ENCODE results near the gene PRKAB2. TPM values are rescaled to one million over a fixed set of nuclear protein-coding genes. Genes with fewer than 3 reads are reported as not detected.
"Not testable (repeated sequence)": the region's sequence is repeated elsewhere in the genome, so short reads cannot be mapped to it uniquely, and the experiment has no call there.

Gene PRKAB2
- total RNA-seq, 2 donors from 2014 or later, result 13.4 to 22.6 TPM

GRCh38 chr1:147201786-147202185 is 29.5 kb upstream of the PRKAB2 start:
- Histone ChIP-seq H3K4me3 (no peak overlapping the region), H3K4me1 (no peaks in the 10 kb centered on the region), H3K27ac (no peak overlapping the region), H3K36me3 (no peaks in the 10 kb centered on the region), H3K27me3 (no peaks in the 10 kb centered on the region), H3K9me3 (no peaks in the 10 kb centered on the region)
- no peak for DNase-seq (ENCODE audit: low spot score)
- no peak for TF ChIP-seq CTCF (IDR thresholded peaks at IDR 0.05)

GRCh38 chr1:147201276-147201675 is 29.0 kb upstream of the PRKAB2 start:
- TF ChIP-seq CTCF (IDR thresholded peaks at IDR 0.05), result no peak
- Histone ChIP-seq H3K27me3 (no peaks in the 10 kb centered on the region), H3K4me1 (no peaks in the 10 kb centered on the region), H3K36me3 (no peaks in the 10 kb centered on the region), H3K27ac (no peak overlapping the region), H3K4me3 (no peak overlapping the region), H3K9me3 (no peaks in the 10 kb centered on the region)
- no peak for DNase-seq (ENCODE audit: low spot score)

- not testable (repeated sequence) for H3K27me3 ChIP-seq; H3K27ac ChIP-seq; H3K36me3 ChIP-seq; H3K9me3 ChIP-seq; H3K4me3 ChIP-seq; H3K4me1 ChIP-seq; DNase-seq (ENCODE audit: low spot score)
These were observed 25.1 kb upstream of the PRKAB2 start for GRCh38 chr1:147197324-147197723.

GRCh38 chr1:147189514-147189913 is 17.2 kb upstream of the PRKAB2 start:
- Histone ChIP-seq H3K27ac (no peak overlapping the region), H3K27me3 (no peaks in the 10 kb centered on the region), H3K4me3 (no peak overlapping the region), H3K4me1 (no peaks in the 10 kb centered on the region), H3K9me3 (no peaks in the 10 kb centered on the region), H3K36me3 (no peaks in the 10 kb centered on the region)
- no peak for TF ChIP-seq CTCF (IDR thresholded peaks at IDR 0.05)
- DNase-seq (ENCODE audit: low spot score), result no peak

GRCh38 chr1:147185432-147185831 is 13.2 kb upstream of the PRKAB2 start:
- no peaks in the 10 kb centered on the region for H3K36me3 ChIP-seq
- H3K4me3 ChIP-seq, result no peak overlapping the region
- no peak for DNase-seq (ENCODE audit: low spot score)
- no peaks in the 10 kb centered on the region for H3K4me1 ChIP-seq
- H3K27ac ChIP-seq, result no peak overlapping the region
- TF ChIP-seq CTCF (IDR thresholded peaks at IDR 0.05), result no peak
- H3K27me3 ChIP-seq, result no peaks in the 10 kb centered on the region
- H3K9me3 ChIP-seq, result no peaks in the 10 kb centered on the region

GRCh38 chr1:147177611-147178380 is 5.5 kb upstream of the PRKAB2 start:
- Histone ChIP-seq H3K27ac (peak overlapping the region in 1 of 2 donors; percentile 33), H3K27me3 (no peaks in the 10 kb centered on the region), H3K4me3 (peak overlapping the region; percentile 9 to 31), H3K36me3 (no peaks in the 10 kb centered on the region), H3K9me3 (no peaks in the 10 kb centered on the region), H3K4me1 (peaks cover 0 to 10% of the 10 kb centered on the region in 2 donors)
- TF ChIP-seq CTCF (IDR thresholded peaks at IDR 0.05), result no peak
- no peak for DNase-seq (ENCODE audit: low spot score)

Measured in right atrium auricular region (tissue), 2 donors.